Measurements from ENCODE around the gene EFCAB7. TPM values are rescaled to one million over a fixed set of nuclear protein-coding genes. Genes with fewer than 3 reads are reported as not detected.

EFCAB7 gene
- total and polyA plus RNA-seq, 2 of the 13 experiments (the other 11 are each of a cell fraction or from before 2014, with no cell fraction given), result 1.7 to 5.4 TPM

- TF ChIP-seq ZNF318 (CRISPR knock-in tag; IDR thresholded peaks at IDR 0.05) (no peak), ZNF766 (CRISPR knock-in tag; IDR thresholded peaks at IDR 0.05; ENCODE audit: borderline replicate concordance) (no peak), AKNA (CRISPR knock-in tag; IDR thresholded peaks at IDR 0.05; ENCODE audit: borderline replicate concordance) (no peak)
These were observed 78.1 kb downstream of the EFCAB7 start (continued) for GRCh38 chr1:63601463-63601862.
